GM12878 (cell line): ENCODE data around the gene SLC29A1. TPM values are rescaled to one million over a fixed set of nuclear protein-coding genes. Genes with fewer than 3 reads are reported as not detected.

Source experiments
- ATAC-seq: fragments of 200-7000 bp; cut with Tn5 transposase; 3 replicates; pipeline ENCODE4 v1.9.1; 2020; ENCODE audit warnings: mild to moderate bottlenecking, moderate library complexity
- BruUV-seq: library from RNA; stranded (reverse); fragments of 400-500 nt; replicated peaks from 2 replicates; lab custom pipeline; 2021; lab: Mats Ljungman, UMichigan
- CTCF ChIA-PET: fragments of 300-600 bp; sonication (Branson Sonifier 250); formaldehyde crosslinking; extraction: SDS; loops from one replicate; lab custom pipeline; 2021; ENCODE audit warnings: inconsistent platforms; lab: Yijun Ruan, JAX
- POLR2A ChIA-PET: fragments of 350-600 bp; formaldehyde crosslinking; extraction: SDS; loops from one replicate; lab custom pipeline; 2021; ENCODE audit warnings: inconsistent platforms; lab: Charles Lee
- RAD21 ChIA-PET: fragments of 300-600 bp; sonication (Branson Sonifier 250); formaldehyde crosslinking; loops from one replicate; lab custom pipeline; 2023; ENCODE audit warnings: antibody characterized with exemption; ENCODE audit not compliant: unreplicated experiment; lab: Charles Lee
- SMC1A ChIA-PET: fragments of 300-600 bp; sonication (Branson Sonifier 250); formaldehyde crosslinking; loops from one replicate; lab custom pipeline; 2023; ENCODE audit not compliant: unreplicated experiment, uncharacterized antibody; lab: Charles Lee
- DNase-seq: peaks from one replicate; pipeline ENCODE4 v3.0.0-alpha.2; 2011; ENCODE audit warnings: low read depth, low spot score
- FAIRE-seq: peaks from 3 replicates; lab custom pipeline; 2011; peaks lifted over from hg19 to GRCh38; lab: Jason Lieb, UNC
- H2AFZ ChIP-seq: 2 replicates; pipeline ENCODE4 v1.6.0; 2011; ENCODE audit warnings: low read depth, low read length, control low read depth; ENCODE audit not compliant: control insufficient read depth
- H3K27ac ChIP-seq: 2 replicates; pipeline ENCODE4 v1.5.1; 2011; ENCODE audit warnings: control low read depth; ENCODE audit not compliant: control insufficient read depth, insufficient read depth
- H3K27me3 ChIP-seq, 2 experiments: replicated peaks in 1 of 2; 2 replicates each; pipeline versions ENCODE4 v1.6.0 to v1.6.1; 2011; ENCODE audit warnings: low read length in 1 of 2; ENCODE audit not compliant: control insufficient read depth in 2 of 2, insufficient read depth in 2 of 2
- H3K36me3 ChIP-seq, 2 experiments: 2 replicates each; pipeline ENCODE4 v1.5.1; 2011; ENCODE audit warnings: low read length in 1 of 2; ENCODE audit not compliant: control insufficient read depth in 2 of 2, insufficient read depth in 2 of 2
- H3K4me1 ChIP-seq: 2 replicates; pipeline ENCODE4 v1.6.1; 2011; ENCODE audit warnings: mild to moderate bottlenecking, low read length, moderate library complexity, mixed read lengths; ENCODE audit not compliant: control insufficient read depth, insufficient read depth
- H3K4me2 ChIP-seq: 2 replicates; pipeline ENCODE4 v1.6.0; 2011; ENCODE audit warnings: control low read depth; ENCODE audit not compliant: control insufficient read depth, insufficient read depth
- H3K4me3 ChIP-seq: fragments of 200-600 bp; sonication (generic); 2 replicates; pipeline ENCODE4 v1.5.1; 2016
- H3K79me2 ChIP-seq: 2 replicates; pipeline ENCODE4 v1.6.0; 2011; ENCODE audit warnings: low read length; ENCODE audit not compliant: control insufficient read depth, insufficient read depth
- H3K9ac ChIP-seq: 2 replicates; pipeline ENCODE4 v1.8.0; 2011; ENCODE audit warnings: low read length, control low read depth, mixed read lengths; ENCODE audit not compliant: control insufficient read depth, insufficient read depth
- H3K9me3 ChIP-seq: replicated peaks from 3 replicates; pipeline ENCODE4 v1.5.1; 2011; ENCODE audit warnings: mild to moderate bottlenecking, low read length; ENCODE audit not compliant: control insufficient read depth, insufficient read depth
- H4K20me1 ChIP-seq: 2 replicates; pipeline ENCODE4 v1.6.0; 2011; ENCODE audit not compliant: control insufficient read depth, insufficient read depth
- IRF4 ChIP-seq: IDR thresholded peaks from 2 replicates; pipeline ENCODE4 v1.6.1; 2011; ENCODE audit warnings: low read depth, low read length
- NR2F1 ChIP-seq: fragments of 450-650 bp; conservative IDR thresholded peaks from 2 replicates; pipeline ENCODE4 v1.6.1; 2017; ENCODE audit warnings: mild to moderate bottlenecking
- POLR2AphosphoS2 ChIP-seq: IDR thresholded peaks from 2 replicates; pipeline ENCODE4 v1.6.1; 2011; ENCODE audit warnings: low read depth, mild to moderate bottlenecking, low read length, improper control_type of control experiment, moderate library complexity
- POLR2AphosphoS5 ChIP-seq: IDR thresholded peaks from 2 replicates; pipeline ENCODE4 v1.6.1; 2011; ENCODE audit warnings: mild to moderate bottlenecking, low read length, inconsistent platforms
- TAF1 ChIP-seq: IDR thresholded peaks from 2 replicates; pipeline ENCODE4 v1.6.1; 2011; ENCODE audit warnings: mild to moderate bottlenecking, low read depth, low read length, borderline replicate concordance
- ZBED1 ChIP-seq: IDR thresholded peaks from 2 replicates; pipeline ENCODE4 v1.6.1; 2016; ENCODE audit warnings: borderline replicate concordance
- WGBS: methylation state at CpG from one replicate; pipeline ENCODE4 v1.1.6; 2016; ENCODE audit warnings: low lambda C conversion rate; ENCODE audit not compliant: insufficient replicate concordance, insufficient coverage; ENCODE audit errors: missing lambda C conversion rate; 5-methylcytosine and 5-hydroxymethylcytosine counted together
- in situ Hi-C: fragments of 300-500 bp; cut with MboI; formaldehyde crosslinking; loops from 9 replicates; pipeline ENCODE4 v1.14.3; 2018; ENCODE audit warnings: mixed read lengths
- intact Hi-C: fragments of 100-400 bp; cut with micrococcal nuclease; formaldehyde crosslinking; loops from one replicate; pipeline ENCODE4 v1.14.2; 2022; ENCODE audit not compliant: unreplicated experiment
- polyA plus RNA-seq, 11 experiments: library from polyadenylated mRNA; depleted of rRNA in 4 of 11; unstranded in 6 of 11; stranded (reverse) in 5 of 11; fragments of >200 nt; fragmentation: Nextera tagmentation in 4 of 11; fragmentation: Illumina TruSeq in 1 of 11; extraction: Ambion mirVana in 4 of 11; extraction: Trizol in 1 of 11; gene quantifications; 1 replicate in 1 of 11; 2 replicates in 10 of 11; pipeline versions ENCODE4 v1.2.1 to v1.2.3, GENCODE V29; 2011 to 2016; ENCODE audit warnings: inconsistent platforms in 2 of 11, missing spikeins in 2 of 11, low read depth in 1 of 11
- total RNA-seq, 4 experiments: library from RNA; depleted of rRNA in 3 of 4; stranded (reverse); fragments of >200 nt in 3 of 4; fragmentation: Illumina TruSeq in 1 of 4; extraction: Trizol in 1 of 4; gene quantifications; 2 replicates each; pipeline versions ENCODE4 v1.2.1 to v1.2.3, GENCODE V29; 2013 to 2021
- TF ChIP-seq, protein P1 (sequence below): IDR thresholded peaks from 2 replicates; pipeline ENCODE4 v1.6.1; 2012; ENCODE audit warnings: low read length, inconsistent platforms

SLC29A1 gene
- total and polyA plus RNA-seq, 10 of the 15 experiments (the other 5 are each of a cell fraction or from before 2014, with no cell fraction given), result 10.0 to 132 (median 93.4) TPM

DNA sequence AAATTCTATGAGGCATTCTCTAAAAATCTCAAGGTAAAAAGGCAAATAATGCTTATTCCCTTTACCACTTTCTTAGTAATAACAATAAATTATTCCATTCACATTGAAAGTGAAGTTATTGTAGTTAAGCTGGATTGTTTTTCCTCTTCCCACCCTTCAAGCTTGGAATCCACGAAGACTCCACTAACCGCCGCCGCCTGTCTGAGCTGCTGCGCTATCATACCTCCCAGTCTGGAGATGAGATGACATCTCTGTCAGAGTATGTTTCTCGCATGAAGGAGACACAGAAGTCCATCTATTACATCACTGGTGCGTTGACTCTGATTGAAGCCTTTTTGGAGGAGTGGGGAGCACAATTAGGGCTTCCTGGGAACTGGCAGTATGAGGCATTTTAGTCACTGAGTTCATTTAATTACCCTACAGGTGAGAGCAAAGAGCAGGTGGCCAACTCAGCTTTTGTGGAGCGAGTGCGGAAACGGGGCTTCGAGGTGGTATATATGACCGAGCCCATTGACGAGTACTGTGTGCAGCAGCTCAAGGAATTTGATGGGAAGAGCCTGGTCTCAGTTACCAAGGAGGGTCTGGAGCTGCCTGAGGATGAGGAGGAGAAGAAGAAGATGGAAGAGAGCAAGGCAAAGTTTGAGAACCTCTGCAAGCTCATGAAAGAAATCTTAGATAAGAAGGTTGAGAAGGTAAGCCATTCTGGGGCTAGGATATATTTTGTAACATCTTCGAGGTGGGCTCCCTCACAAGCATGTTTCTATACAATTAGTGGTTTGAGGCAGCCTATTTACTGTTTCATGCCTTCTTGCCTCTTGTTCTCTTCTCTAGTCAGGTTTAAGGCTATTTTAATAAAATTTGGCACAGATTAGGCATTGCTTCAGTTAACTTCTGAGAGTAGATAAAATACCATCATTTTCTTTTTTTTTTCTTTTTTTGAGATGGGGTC, 28.5 kb downstream of the SLC29A1 start:
- WGBS, result 83% methylated on average over 14 of the region's 14 CpGs
- ChIA-PET CTCF (interaction anchor here (0.6 to 3.0 kb wide), 12 partner anchors 10 to 152 kb away, joined by 3 to 14 read pairs (median 4); no protein-coding TSS in a partner anchor), SMC1A (interaction anchor here (0.7 to 1.5 kb wide), 3 partner anchors 11 to 28 kb away, joined by 3 to 6 read pairs (median 3); no protein-coding TSS in a partner anchor)

More for the DNA sequence above, 28.5 kb downstream of the SLC29A1 start:
- Histone ChIP-seq H3K27me3 (no peaks in the 10 kb centered on the region), H3K79me2 (peaks cover 91% of the 10 kb centered on the region), H4K20me1 (peaks cover 15% of the 10 kb centered on the region; the same call in 1 of the 2 replicates), H3K27ac (no peak overlapping the region), H3K4me2 (peak overlapping the region; percentile 66), H3K9ac (no peak overlapping the region), H3K4me1 (peaks cover 19% of the 10 kb centered on the region), H2AFZ (no peak overlapping the region), H3K36me3 (peaks cover 39 to 53% of the 10 kb centered on the region in 2 experiments), H3K9me3 (no peaks in the 10 kb centered on the region), H3K4me3 (peak overlapping the region; percentile 95; the same call in 1 of the 2 replicates)
- in situ Hi-C loops (no loop called here), intact Hi-C loops (no loop called here)
- ChIA-PET POLR2A (interaction anchor here (0.7 to 4.8 kb wide), 7 partner anchors 9 to 67 kb away, joined by 3 to 18 read pairs (median 4); no protein-coding TSS in a partner anchor), RAD21 (interaction anchor here (1.0 to 1.9 kb wide), 4 partner anchors 14 to 82 kb away, joined by 3 to 6 read pairs (median 3); no protein-coding TSS in a partner anchor)
- ATAC-seq, result no peak
- TF ChIP-seq POLR2AphosphoS2 (peak; percentile 32; the same call in 1 of the 2 replicates), ZBED1 (0 out of 2 replicates have a peak, but pooled peaks have one; percentile 21), POLR2AphosphoS5 (peak; percentile 43; the same call in 1 of the 2 replicates), TAF1 (no peak), NR2F1 (no peak), IRF4 (no peak)
- TF ChIP-seq, protein P1, sequence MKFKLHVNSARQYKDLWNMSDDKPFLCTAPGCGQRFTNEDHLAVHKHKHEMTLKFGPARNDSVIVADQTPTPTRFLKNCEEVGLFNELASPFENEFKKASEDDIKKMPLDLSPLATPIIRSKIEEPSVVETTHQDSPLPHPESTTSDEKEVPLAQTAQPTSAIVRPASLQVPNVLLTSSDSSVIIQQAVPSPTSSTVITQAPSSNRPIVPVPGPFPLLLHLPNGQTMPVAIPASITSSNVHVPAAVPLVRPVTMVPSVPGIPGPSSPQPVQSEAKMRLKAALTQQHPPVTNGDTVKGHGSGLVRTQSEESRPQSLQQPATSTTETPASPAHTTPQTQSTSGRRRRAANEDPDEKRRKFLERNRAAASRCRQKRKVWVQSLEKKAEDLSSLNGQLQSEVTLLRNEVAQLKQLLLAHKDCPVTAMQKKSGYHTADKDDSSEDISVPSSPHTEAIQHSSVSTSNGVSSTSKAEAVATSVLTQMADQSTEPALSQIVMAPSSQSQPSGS, result 0 out of 2 replicates have a peak, but pooled peaks have one; percentile 11
- no peak for DNase-seq
- FAIRE-seq, result no peak
- no TSS peak for BruUV-seq
